IMR-90 (cell line): Measurements from ENCODE around the gene AGR3.

ENCODE experiments used
- BHLHE40 ChIP-seq: fragments of 150-350 bp; IDR thresholded peaks from 2 replicates; pipeline ENCODE4 v1.6.1; 2016; ENCODE audit warnings: mild to moderate bottlenecking, low read depth, low read length
- CEBPB ChIP-seq: IDR thresholded peaks from 2 replicates; pipeline ENCODE4 v1.6.1; 2012; ENCODE audit warnings: low read depth, low read length, improper control_type of control experiment
- CTCF ChIP-seq: conservative IDR thresholded peaks from 2 replicates; pipeline ENCODE4 v1.5.1; 2012; ENCODE audit warnings: mild to moderate bottlenecking, low read depth, low read length, improper control_type of control experiment
- ELK1 ChIP-seq: fragments of 150-350 bp; IDR thresholded peaks from 2 replicates; pipeline ENCODE4 v1.6.1; 2016; ENCODE audit warnings: low read depth, mild to moderate bottlenecking, low read length, moderate library complexity, borderline replicate concordance
- FOS ChIP-seq: fragments of 150-350 bp; IDR thresholded peaks from 2 replicates; pipeline ENCODE4 v1.6.1; 2016; ENCODE audit warnings: low read depth, low read length
- MAFK ChIP-seq: IDR thresholded peaks from 2 replicates; pipeline ENCODE4 v1.6.1; 2012; ENCODE audit warnings: low read depth, low read length, improper control_type of control experiment
- MAZ ChIP-seq: IDR thresholded peaks from 2 replicates; pipeline ENCODE4 v1.6.1; 2012; ENCODE audit warnings: low read depth, mild to moderate bottlenecking, low read length, improper control_type of control experiment, moderate library complexity, borderline replicate concordance
- NFE2L2 ChIP-seq: fragments of 150-350 bp; IDR thresholded peaks from 2 replicates; pipeline ENCODE4 v1.6.1; 2016; ENCODE audit warnings: low read depth, mild to moderate bottlenecking, low read length
- POLR2A ChIP-seq: IDR thresholded peaks from 2 replicates; pipeline ENCODE4 v1.6.1; 2012; ENCODE audit warnings: mild to moderate bottlenecking, low read depth, low read length
- RAD21 ChIP-seq: IDR thresholded peaks from 2 replicates; pipeline ENCODE4 v1.6.1; 2012; ENCODE audit warnings: low read length, improper control_type of control experiment
- RCOR1 ChIP-seq: IDR thresholded peaks from 2 replicates; pipeline ENCODE4 v1.6.1; 2012; ENCODE audit warnings: mild to moderate bottlenecking, low read length, improper control_type of control experiment; ENCODE audit not compliant: insufficient replicate concordance
- RFX5 ChIP-seq: IDR thresholded peaks from 2 replicates; pipeline ENCODE4 v1.8.0; 2012; ENCODE audit warnings: low read depth, mild to moderate bottlenecking, low read length, moderate library complexity
- SMC3 ChIP-seq: fragments of 150-350 bp; IDR thresholded peaks from 2 replicates; pipeline ENCODE4 v1.6.1; 2016; ENCODE audit warnings: low read depth, mild to moderate bottlenecking, antibody characterized with exemption, low read length, moderate library complexity
- TF ChIP-seq, protein P1 (sequence below): fragments of 150-350 bp; IDR thresholded peaks from 2 replicates; pipeline ENCODE4 v1.6.1; 2017; ENCODE audit warnings: mild to moderate bottlenecking, antibody characterized with exemption, low read length, low read depth

GRCh38 chr7:16850614-16851466 lies 30.9 kb downstream of the AGR3 start:
- TF ChIP-seq CTCF (no peak), MAFK (no peak), POLR2A (no peak), SMC3 (no peak), RCOR1 (no peak), RFX5 (no peak), BHLHE40 (no peak), ELK1 (no peak), RAD21 (no peak), CEBPB (no peak), MAZ (no peak), FOS (no peak), NFE2L2 (no peak)
- TF ChIP-seq, protein P1, sequence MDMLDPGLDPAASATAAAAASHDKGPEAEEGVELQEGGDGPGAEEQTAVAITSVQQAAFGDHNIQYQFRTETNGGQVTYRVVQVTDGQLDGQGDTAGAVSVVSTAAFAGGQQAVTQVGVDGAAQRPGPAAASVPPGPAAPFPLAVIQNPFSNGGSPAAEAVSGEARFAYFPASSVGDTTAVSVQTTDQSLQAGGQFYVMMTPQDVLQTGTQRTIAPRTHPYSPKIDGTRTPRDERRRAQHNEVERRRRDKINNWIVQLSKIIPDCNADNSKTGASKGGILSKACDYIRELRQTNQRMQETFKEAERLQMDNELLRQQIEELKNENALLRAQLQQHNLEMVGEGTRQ: no peak
